ENCODE measurements around the gene KCNQ5.

The KCNQ5 gene

DNA sequence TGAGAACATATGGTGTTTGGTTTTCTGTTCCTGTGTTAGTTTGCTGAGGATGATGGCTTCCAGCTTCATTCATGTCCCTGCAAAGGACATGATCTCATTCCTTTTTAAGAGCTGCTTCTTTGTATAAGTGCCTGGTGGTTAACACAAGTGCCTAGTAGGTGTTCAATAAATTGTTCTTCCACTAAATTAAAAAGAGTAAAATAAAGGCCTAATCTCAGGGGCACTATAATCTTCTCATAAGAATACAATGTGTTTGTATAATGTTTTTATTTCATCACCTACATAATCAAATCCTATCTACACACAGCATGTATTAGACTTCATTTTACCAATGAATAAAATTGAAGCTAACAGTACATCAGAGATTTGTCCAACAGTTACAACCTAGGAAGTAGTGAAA is 350.7 kb downstream of the KCNQ5 start:
- Histone ChIP-seq H3K4me1 (ENCODE audit: control insufficient read depth, insufficient read depth, low read length) (peaks cover 8% of the 10 kb centered on the region), H3K27ac (ENCODE audit: extremely low read depth, low read depth, low read length) (no peak overlapping the region), H3K4me3 (ENCODE audit: low read depth, low read length) (no peak overlapping the region), H3K9me3 (ENCODE audit: control insufficient read depth, insufficient read depth, low read depth, low read length) (no peaks in the 10 kb centered on the region), H3K36me3 (ENCODE audit: control insufficient read depth in 2 of 2, insufficient read depth in 1 of 2, low read length in 2 of 2) (no peaks in the 10 kb centered on the region)
- POLR2A ChIA-PET, result no interaction called here
- CTCF ChIA-PET, result interaction anchor here (0.6 kb wide), 1 partner anchor 42 kb away, joined by 3 read pairs; no protein-coding TSS in a partner anchor
- TF ChIP-seq FEZF1 (tag by site-specific recombination; IDR thresholded peaks at IDR 0.05) (peak; percentile 23; the same call in 1 of the 2 replicates), GLIS1 (tag by site-specific recombination; IDR thresholded peaks at IDR 0.05) (no peak), ZNF658 (tag by site-specific recombination; IDR thresholded peaks at IDR 0.05) (no peak), ZNF558 (tag by site-specific recombination; IDR thresholded peaks at IDR 0.05) (no peak), ZEB2 (tag by site-specific recombination; IDR thresholded peaks at IDR 0.05) (no peak), ZBTB20 (tag by site-specific recombination; IDR thresholded peaks at IDR 0.05) (no peak), BCL11B (tag by site-specific recombination; IDR thresholded peaks at IDR 0.05; ENCODE audit: low read depth) (0 out of 2 replicates have a peak, but pooled peaks have one; percentile 21), ZNF274 (IDR thresholded peaks at IDR 0.05; ENCODE audit: low read length) (no peak), ZNF274 (tag by site-specific recombination; IDR thresholded peaks at IDR 0.05; ENCODE audit: borderline replicate concordance) (no peak), ZNF19 (tag by site-specific recombination; IDR thresholded peaks at IDR 0.05; ENCODE audit: low read depth) (no peak), ZNF830 (tag by site-specific recombination; IDR thresholded peaks at IDR 0.05; ENCODE audit: low read depth) (no peak), ZNF785 (tag by site-specific recombination; IDR thresholded peaks at IDR 0.05) (no peak), ZNF184 (tag by site-specific recombination; IDR thresholded peaks at IDR 0.05) (no peak), SETDB1 (IDR thresholded peaks at IDR 0.05; ENCODE audit: insufficient read length, low read length) (no peak), REPIN1 (tag by site-specific recombination; IDR thresholded peaks at IDR 0.05; ENCODE audit: low read depth) (no peak), ZNF155 (tag by site-specific recombination; IDR thresholded peaks at IDR 0.05) (no peak), ZNF37A (tag by site-specific recombination; IDR thresholded peaks at IDR 0.05) (no peak), ZFP69B (tag by site-specific recombination; IDR thresholded peaks at IDR 0.05) (no peak), OVOL3 (tag by site-specific recombination; IDR thresholded peaks at IDR 0.05) (no peak), ZNF664 (tag by site-specific recombination; IDR thresholded peaks at IDR 0.05) (peak; percentile 50; the same call in 1 of the 2 replicates), ZNF169 (tag by site-specific recombination; IDR thresholded peaks at IDR 0.05) (no peak), ZNF530 (tag by site-specific recombination; IDR thresholded peaks at IDR 0.05; ENCODE audit: low read depth) (no peak), ZNF555 (tag by site-specific recombination; conservative IDR thresholded peaks at IDR 0.05) (no peak), ZNF223 (tag by site-specific recombination; IDR thresholded peaks at IDR 0.05) (no peak)
- TF ChIP-seq, protein P1, sequence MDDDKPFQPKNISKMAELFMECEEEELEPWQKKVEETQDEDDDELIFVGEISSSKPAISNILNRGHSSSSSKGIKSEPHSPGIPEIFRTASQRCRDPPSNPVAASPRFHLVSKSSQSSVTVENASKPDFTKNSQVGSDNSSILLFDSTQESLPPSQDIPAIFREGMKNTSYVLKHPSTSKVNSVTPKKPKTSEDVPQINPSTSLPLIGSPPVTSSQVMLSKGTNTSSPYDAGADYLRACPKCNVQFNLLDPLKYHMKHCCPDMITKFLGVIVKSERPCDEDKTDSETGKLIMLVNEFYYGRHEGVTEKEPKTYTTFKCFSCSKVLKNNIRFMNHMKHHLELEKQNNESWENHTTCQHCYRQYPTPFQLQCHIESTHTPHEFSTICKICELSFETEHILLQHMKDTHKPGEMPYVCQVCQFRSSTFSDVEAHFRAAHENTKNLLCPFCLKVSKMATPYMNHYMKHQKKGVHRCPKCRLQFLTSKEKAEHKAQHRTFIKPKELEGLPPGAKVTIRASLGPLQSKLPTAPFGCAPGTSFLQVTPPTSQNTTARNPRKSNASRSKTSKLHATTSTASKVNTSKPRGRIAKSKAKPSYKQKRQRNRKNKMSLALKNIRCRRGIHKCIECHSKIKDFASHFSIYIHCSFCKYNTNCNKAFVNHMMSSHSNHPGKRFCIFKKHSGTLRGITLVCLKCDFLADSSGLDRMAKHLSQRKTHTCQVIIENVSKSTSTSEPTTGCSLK (tag by site-specific recombination; IDR thresholded peaks at IDR 0.05), result no peak
- TF ChIP-seq, protein P2, sequence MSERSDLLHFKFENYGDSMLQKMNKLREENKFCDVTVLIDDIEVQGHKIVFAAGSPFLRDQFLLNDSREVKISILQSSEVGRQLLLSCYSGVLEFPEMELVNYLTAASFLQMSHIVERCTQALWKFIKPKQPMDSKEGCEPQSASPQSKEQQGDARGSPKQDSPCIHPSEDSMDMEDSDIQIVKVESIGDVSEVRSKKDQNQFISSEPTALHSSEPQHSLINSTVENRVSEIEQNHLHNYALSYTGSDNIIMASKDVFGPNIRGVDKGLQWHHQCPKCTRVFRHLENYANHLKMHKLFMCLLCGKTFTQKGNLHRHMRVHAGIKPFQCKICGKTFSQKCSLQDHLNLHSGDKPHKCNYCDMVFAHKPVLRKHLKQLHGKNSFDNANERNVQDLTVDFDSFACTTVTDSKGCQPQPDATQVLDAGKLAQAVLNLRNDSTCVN (tag by site-specific recombination; optimal IDR thresholded peaks at IDR 0.05), result no peak
- TF ChIP-seq, protein P3, sequence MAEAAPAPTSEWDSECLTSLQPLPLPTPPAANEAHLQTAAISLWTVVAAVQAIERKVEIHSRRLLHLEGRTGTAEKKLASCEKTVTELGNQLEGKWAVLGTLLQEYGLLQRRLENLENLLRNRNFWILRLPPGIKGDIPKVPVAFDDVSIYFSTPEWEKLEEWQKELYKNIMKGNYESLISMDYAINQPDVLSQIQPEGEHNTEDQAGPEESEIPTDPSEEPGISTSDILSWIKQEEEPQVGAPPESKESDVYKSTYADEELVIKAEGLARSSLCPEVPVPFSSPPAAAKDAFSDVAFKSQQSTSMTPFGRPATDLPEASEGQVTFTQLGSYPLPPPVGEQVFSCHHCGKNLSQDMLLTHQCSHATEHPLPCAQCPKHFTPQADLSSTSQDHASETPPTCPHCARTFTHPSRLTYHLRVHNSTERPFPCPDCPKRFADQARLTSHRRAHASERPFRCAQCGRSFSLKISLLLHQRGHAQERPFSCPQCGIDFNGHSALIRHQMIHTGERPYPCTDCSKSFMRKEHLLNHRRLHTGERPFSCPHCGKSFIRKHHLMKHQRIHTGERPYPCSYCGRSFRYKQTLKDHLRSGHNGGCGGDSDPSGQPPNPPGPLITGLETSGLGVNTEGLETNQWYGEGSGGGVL (tag by site-specific recombination; IDR thresholded peaks at IDR 0.05), result 0 out of 2 replicates have a peak, but pooled peaks have one; percentile 22
- TF ChIP-seq, protein P4, sequence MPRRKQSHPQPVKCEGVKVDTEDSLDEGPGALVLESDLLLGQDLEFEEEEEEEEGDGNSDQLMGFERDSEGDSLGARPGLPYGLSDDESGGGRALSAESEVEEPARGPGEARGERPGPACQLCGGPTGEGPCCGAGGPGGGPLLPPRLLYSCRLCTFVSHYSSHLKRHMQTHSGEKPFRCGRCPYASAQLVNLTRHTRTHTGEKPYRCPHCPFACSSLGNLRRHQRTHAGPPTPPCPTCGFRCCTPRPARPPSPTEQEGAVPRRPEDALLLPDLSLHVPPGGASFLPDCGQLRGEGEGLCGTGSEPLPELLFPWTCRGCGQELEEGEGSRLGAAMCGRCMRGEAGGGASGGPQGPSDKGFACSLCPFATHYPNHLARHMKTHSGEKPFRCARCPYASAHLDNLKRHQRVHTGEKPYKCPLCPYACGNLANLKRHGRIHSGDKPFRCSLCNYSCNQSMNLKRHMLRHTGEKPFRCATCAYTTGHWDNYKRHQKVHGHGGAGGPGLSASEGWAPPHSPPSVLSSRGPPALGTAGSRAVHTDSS (tag by site-specific recombination; IDR thresholded peaks at IDR 0.05), result 0 out of 2 replicates have a peak, but pooled peaks have one; percentile 25
- TF ChIP-seq, protein P5, sequence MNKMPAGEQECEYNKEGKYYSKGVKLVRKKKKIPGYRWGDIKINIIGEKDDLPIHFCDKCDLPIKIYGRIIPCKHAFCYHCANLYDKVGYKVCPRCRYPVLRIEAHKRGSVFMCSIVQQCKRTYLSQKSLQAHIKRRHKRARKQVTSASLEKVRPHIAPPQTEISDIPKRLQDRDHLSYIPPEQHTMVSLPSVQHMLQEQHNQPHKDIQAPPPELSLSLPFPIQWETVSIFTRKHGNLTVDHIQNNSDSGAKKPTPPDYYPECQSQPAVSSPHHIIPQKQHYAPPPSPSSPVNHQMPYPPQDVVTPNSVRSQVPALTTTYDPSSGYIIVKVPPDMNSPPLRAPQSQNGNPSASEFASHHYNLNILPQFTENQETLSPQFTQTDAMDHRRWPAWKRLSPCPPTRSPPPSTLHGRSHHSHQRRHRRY (tag by site-specific recombination; IDR thresholded peaks at IDR 0.05), result no peak
- TF ChIP-seq, protein P6, sequence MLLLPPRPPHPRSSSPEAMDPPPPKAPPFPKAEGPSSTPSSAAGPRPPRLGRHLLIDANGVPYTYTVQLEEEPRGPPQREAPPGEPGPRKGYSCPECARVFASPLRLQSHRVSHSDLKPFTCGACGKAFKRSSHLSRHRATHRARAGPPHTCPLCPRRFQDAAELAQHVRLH (tag by site-specific recombination; IDR thresholded peaks at IDR 0.05), result no peak
- TF ChIP-seq, protein P7, sequence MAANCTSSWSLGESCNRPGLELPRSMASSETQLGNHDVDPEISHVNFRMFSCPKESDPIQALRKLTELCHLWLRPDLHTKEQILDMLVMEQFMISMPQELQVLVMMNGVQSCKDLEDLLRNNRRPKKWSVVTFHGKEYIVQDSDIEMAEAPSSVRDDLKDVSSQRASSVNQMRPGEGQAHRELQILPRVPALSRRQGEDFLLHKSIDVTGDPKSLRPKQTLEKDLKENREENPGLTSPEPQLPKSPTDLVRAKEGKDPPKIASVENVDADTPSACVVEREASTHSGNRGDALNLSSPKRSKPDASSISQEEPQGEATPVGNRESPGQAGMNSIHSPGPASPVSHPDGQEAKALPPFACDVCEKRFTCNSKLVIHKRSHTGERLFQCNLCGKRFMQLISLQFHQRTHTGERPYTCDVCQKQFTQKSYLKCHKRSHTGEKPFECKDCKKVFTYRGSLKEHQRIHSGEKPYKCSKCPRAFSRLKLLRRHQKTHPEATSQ (tag by site-specific recombination; IDR thresholded peaks at IDR 0.05), result no peak

Measured in HEK293 (cell line).